T-cell (primary cell): ENCODE data around the gene CDK5RAP2. TPM values are rescaled to one million over a fixed set of nuclear protein-coding genes. Genes with fewer than 3 reads are reported as not detected.

Experiments
- ATAC-seq, 4 experiments: fragments of 200-7000 bp in 3 of 4; fragments of 150-1000 bp in 1 of 4; cut with Tn5 transposase; replicated peaks in 1 of 4; 1 replicate in 3 of 4; 2 replicates in 1 of 4; pipeline ENCODE4 v1.10.0; 2021; ENCODE audit warnings: moderate library complexity in 3 of 4, mild to moderate bottlenecking in 2 of 4, moderate number of reproducible peaks in 1 of 4
- CTCF ChIA-PET, 2 donors: fragments of 300-600 bp; sonication (Branson Sonifier 250); formaldehyde crosslinking; loops; one replicate each; lab custom pipeline; 2022; ENCODE audit warnings: antibody characterized with exemption in 2 of 2; lab: Charles Lee
- POLR2A ChIA-PET, 2 donors: fragments of 300-600 bp; sonication (Branson Sonifier 250); formaldehyde crosslinking; loops; one replicate each; lab custom pipeline; 2022; ENCODE audit warnings: antibody characterized with exemption in 2 of 2; lab: Charles Lee
- DNase-seq, 35 experiments: peaks; one replicate each; pipeline versions ENCODE4 v3.0.0 to v3.0.0-alpha.2; 2013 to 2023
- H3K27ac ChIP-seq: one replicate; pipeline ENCODE4 v1.5.1; 2013; ENCODE audit warnings: low read length
- H3K27me3 ChIP-seq, 2 experiments: replicated peaks in 1 of 2; 1 replicate in 1 of 2; 2 replicates in 1 of 2; pipeline versions ENCODE4 v1.6.1 to v1.7.0; 2013; ENCODE audit warnings: low read length in 1 of 2, mixed read lengths in 1 of 2; ENCODE audit not compliant: control insufficient read depth in 2 of 2, insufficient read depth in 2 of 2; ENCODE audit errors: extremely low read depth in 1 of 2
- H3K36me3 ChIP-seq, 2 donors: 1 replicate in 1 of 2; 2 replicates in 1 of 2; pipeline versions ENCODE4 v1.6.1 to v1.7.0; 2013; ENCODE audit warnings: low read length in 1 of 2; ENCODE audit not compliant: control insufficient read depth in 2 of 2, insufficient read depth in 1 of 2; ENCODE audit errors: extremely low read depth in 1 of 2
- H3K4me1 ChIP-seq, 2 experiments: 1 replicate in 1 of 2; 2 replicates in 1 of 2; pipeline versions ENCODE4 v1.6.1 to v1.7.0; 2013; ENCODE audit warnings: low read length in 2 of 2, mixed read lengths in 1 of 2; ENCODE audit not compliant: insufficient read depth in 2 of 2, control insufficient read depth in 1 of 2; ENCODE audit errors: extremely low read depth in 1 of 2
- H3K4me3 ChIP-seq, 2 donors: 1 replicate in 1 of 2; 2 replicates in 1 of 2; pipeline versions ENCODE4 v1.5.1 to v1.7.0; 2013; ENCODE audit warnings: mild to moderate bottlenecking in 2 of 2, low read length in 1 of 2, moderate library complexity in 1 of 2; ENCODE audit not compliant: control insufficient read depth in 1 of 2; ENCODE audit errors: extremely low read depth in 1 of 2
- H3K9me3 ChIP-seq: 2 replicates; pipeline ENCODE4 v1.7.0; 2013
- H3K27ac Mint-ChIP-seq, 2 donors: one replicate each; pipeline ENCODE4 v1.8.0; 2020 to 2021; ENCODE audit warnings: mild to moderate bottlenecking in 2 of 2, mixed read lengths in 2 of 2
- H3K27me3 Mint-ChIP-seq, 2 donors: one replicate each; pipeline ENCODE4 v1.8.0; 2021 to 2022; ENCODE audit warnings: mixed read lengths in 2 of 2
- H3K36me3 Mint-ChIP-seq: one replicate; pipeline ENCODE4 v1.8.0; 2021; ENCODE audit warnings: mixed read lengths
- H3K4me1 Mint-ChIP-seq, 3 donors: one replicate each; pipeline ENCODE4 v1.8.0; 2020 to 2022; ENCODE audit warnings: mixed read lengths in 3 of 3, mild to moderate bottlenecking in 1 of 3
- H3K4me3 Mint-ChIP-seq, 3 donors: one replicate each; pipeline ENCODE4 v1.8.0; 2020 to 2022; ENCODE audit warnings: mild to moderate bottlenecking in 3 of 3, mixed read lengths in 3 of 3, moderate library complexity in 3 of 3
- H3K9me3 Mint-ChIP-seq, 3 donors: one replicate each; pipeline ENCODE4 v1.8.0; 2020 to 2022; ENCODE audit warnings: mixed read lengths in 3 of 3
- WGBS: methylation state at CpG from one replicate; pipeline ENCODE4 v1.1.5; 2013; ENCODE audit warnings: missing lambda C conversion rate; ENCODE audit not compliant: insufficient coverage; 5-methylcytosine and 5-hydroxymethylcytosine counted together
- total RNA-seq, 35 experiments: library from RNA in 6 of 35; stranded (reverse) in 6 of 35; fragments of 120-200 nt in 1 of 35; gene quantifications; one replicate each; pipeline versions ENCODE4 v1.2.1 to v1.2.4 and lab custom pipeline; 2013 to 2026

Gene CDK5RAP2
- total RNA-seq, 5 donors from 2014 or later (not counting 1 experiment from before 2014, with no cell fraction given) = 66.3 to 79.8 (median 73.9) TPM

DNA sequence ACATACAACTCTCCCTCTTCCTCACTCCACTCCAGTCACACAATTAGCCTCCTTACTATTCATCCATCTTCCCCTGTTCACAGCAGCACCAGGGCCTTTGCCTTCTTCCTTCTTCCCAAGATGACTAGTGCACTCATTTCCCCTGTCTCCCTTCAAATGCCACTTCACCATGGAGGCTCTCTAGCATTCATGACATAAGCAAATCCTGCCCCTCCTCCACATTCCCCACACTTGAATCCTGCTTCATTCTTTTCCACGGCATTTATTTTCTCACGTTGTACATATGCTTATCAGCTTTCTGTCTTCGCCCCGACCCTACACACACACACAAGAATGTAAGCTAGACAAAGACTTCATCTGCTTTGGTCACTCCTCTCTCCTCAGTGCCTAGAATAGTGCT, 133.3 kb downstream of the CDK5RAP2 start:
- CTCF ChIA-PET = no interaction called here
- H3K27ac Mint-ChIP-seq = peak overlapping the region; percentile 34 to 45

DNA sequence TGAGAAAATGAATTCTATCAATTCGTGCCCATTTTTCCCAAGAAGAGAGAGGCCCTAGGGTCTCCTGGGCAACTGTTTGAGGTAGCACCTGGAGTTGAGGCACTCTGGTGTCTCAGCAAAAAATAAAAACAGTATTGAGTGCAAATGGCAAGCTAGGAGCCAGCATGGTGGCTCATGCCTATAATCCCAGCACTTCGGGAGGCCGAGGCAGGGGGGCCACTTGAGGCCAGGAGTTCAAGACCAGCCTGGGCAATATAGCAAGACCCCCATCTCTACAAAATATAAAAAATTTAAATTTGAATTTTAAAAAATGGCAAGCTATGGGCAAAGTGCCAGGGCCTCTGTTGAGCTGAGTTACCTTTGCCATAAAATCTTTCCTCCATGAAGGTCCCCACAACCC, 136.0 kb downstream of the CDK5RAP2 start:
- Histone ChIP-seq H3K4me3 (no peak overlapping the region), H3K27ac (no peak overlapping the region), H3K27me3 (no peaks in the 10 kb centered on the region), H3K4me1 (peaks cover 0 to 8% of the 10 kb centered on the region in 2 experiments), H3K36me3 (peaks cover 0 to 81% of the 10 kb centered on the region in 2 donors), H3K9me3 (no peaks in the 10 kb centered on the region)
- ChIA-PET CTCF (interaction anchor here in 1 of 2 donors (0.6 kb wide), 1 partner anchor 1158 kb away, joined by 4 read pairs; no protein-coding TSS in a partner anchor), POLR2A (no interaction called here)
- 100% methylated on average over 1 of the region's 3 CpGs for WGBS
- no peak for ATAC-seq
- H3K27me3 Mint-ChIP-seq = no peaks in the 10 kb centered on the region
- H3K4me3 Mint-ChIP-seq = no peak overlapping the region
- no peaks in the 10 kb centered on the region for H3K9me3 Mint-ChIP-seq
- peaks cover 63% of the 10 kb centered on the region for H3K36me3 Mint-ChIP-seq
- peaks cover 11 to 18% (median 12%) of the 10 kb centered on the region in 3 donors for H3K4me1 Mint-ChIP-seq
- no peak overlapping the region for H3K27ac Mint-ChIP-seq
- no peak for DNase-seq

More for the DNA sequence above, 133.3 kb downstream of the CDK5RAP2 start:
- ATAC-seq = no peak
- Histone ChIP-seq H3K4me1 (peaks cover 0 to 8% of the 10 kb centered on the region in 2 experiments), H3K9me3 (no peaks in the 10 kb centered on the region), H3K4me3 (no peak overlapping the region), H3K27me3 (no peaks in the 10 kb centered on the region), H3K36me3 (peaks cover 2 to 65% of the 10 kb centered on the region in 2 donors), H3K27ac (no peak overlapping the region)
- no peak overlapping the region for H3K4me3 Mint-ChIP-seq
- DNase-seq = no peak
- no peaks in the 10 kb centered on the region for H3K27me3 Mint-ChIP-seq
- H3K4me1 Mint-ChIP-seq = peaks cover 12 to 18% (median 14%) of the 10 kb centered on the region in 3 donors
- peaks cover 63% of the 10 kb centered on the region for H3K36me3 Mint-ChIP-seq
- H3K9me3 Mint-ChIP-seq = no peaks in the 10 kb centered on the region
- POLR2A ChIA-PET = no interaction called here
- WGBS = 100% methylated on average over 2 of the region's 4 CpGs

DNA sequence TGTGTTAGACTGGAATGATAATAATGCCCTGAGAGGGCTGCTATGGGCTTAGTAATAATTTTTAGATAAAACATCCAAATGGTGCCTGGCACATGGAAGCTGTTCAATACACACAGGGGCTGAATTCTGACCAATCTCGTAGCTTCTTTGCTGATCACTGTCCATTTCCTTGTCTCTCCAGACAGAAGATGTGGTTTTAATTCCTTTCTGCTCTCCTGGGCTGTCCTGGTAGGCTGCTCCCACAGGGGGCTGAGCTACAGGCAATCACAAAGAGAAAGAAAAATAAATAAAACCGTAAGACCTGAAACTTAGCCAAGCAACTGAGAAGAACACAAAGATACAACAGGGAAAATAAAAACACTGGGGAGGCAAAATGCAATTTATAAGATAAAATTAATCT, 136.5 kb downstream of the CDK5RAP2 start:
- WGBS = 100% methylated on average over 1 of the region's 2 CpGs
- Histone ChIP-seq H3K4me1 (peaks cover 0 to 8% of the 10 kb centered on the region in 2 experiments), H3K27ac (no peak overlapping the region), H3K4me3 (no peak overlapping the region), H3K36me3 (peaks cover 0 to 83% of the 10 kb centered on the region in 2 donors), H3K27me3 (no peaks in the 10 kb centered on the region), H3K9me3 (no peaks in the 10 kb centered on the region)
- ChIA-PET POLR2A (no interaction called here), CTCF (no interaction called here)
- peaks cover 6 to 18% (median 13%) of the 10 kb centered on the region in 3 donors for H3K4me1 Mint-ChIP-seq
- H3K36me3 Mint-ChIP-seq = peaks cover 63% of the 10 kb centered on the region
- no peak overlapping the region for H3K27ac Mint-ChIP-seq
- ATAC-seq (no peak), DNase-seq (no peak)
- H3K9me3 Mint-ChIP-seq = no peaks in the 10 kb centered on the region
- no peaks in the 10 kb centered on the region for H3K27me3 Mint-ChIP-seq
- H3K4me3 Mint-ChIP-seq = no peak overlapping the region

DNA sequence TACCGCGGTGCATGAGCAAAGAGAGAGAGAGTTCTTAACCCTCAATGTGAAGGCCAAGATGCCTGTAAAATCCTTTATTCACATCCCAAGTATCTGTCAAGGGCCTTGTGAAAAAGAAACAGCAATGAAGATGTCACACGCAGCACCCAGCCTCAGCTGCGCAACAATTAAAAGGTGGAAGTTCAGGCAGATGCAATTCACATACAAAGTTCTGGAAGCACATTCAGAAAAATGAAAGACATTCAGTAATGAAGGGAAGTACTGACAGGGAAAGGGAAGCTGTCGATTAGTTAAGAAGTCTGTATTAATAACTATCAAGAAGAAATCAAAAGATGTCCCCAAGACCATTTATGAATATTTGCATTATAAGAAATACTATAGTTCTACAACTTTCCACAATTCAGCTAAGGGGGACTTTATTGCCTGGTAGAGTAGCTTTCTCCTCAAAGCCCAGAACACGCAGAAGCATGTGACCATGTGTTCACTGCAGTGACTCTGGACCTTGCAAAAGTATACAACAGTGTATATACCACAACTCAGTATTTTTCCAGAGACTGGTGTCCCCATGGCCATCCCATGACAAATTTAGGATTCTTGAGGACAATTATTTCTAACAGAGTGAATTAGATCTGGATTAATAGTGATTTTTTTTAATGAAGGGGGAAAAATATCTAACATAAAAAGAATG, 137.5 kb downstream of the CDK5RAP2 start:
- Histone ChIP-seq H3K4me1 (peaks cover 0 to 8% of the 10 kb centered on the region in 2 experiments), H3K4me3 (no peak overlapping the region), H3K36me3 (peaks cover 2 to 88% of the 10 kb centered on the region in 2 donors), H3K27me3 (no peaks in the 10 kb centered on the region), H3K27ac (no peak overlapping the region), H3K9me3 (no peaks in the 10 kb centered on the region)
- H3K9me3 Mint-ChIP-seq = no peaks in the 10 kb centered on the region
- no peak for DNase-seq
- ATAC-seq = no peak
- no peak overlapping the region for H3K4me3 Mint-ChIP-seq
- peaks cover 64% of the 10 kb centered on the region for H3K36me3 Mint-ChIP-seq
- no peaks in the 10 kb centered on the region for H3K27me3 Mint-ChIP-seq
- CTCF ChIA-PET = no interaction called here
- peaks cover 0 to 18% (median 18%) of the 10 kb centered on the region in 3 donors for H3K4me1 Mint-ChIP-seq
- no peak overlapping the region for H3K27ac Mint-ChIP-seq
- POLR2A ChIA-PET = no interaction called here
- WGBS = 100% methylated on average over 2 of the region's 6 CpGs

DNA sequence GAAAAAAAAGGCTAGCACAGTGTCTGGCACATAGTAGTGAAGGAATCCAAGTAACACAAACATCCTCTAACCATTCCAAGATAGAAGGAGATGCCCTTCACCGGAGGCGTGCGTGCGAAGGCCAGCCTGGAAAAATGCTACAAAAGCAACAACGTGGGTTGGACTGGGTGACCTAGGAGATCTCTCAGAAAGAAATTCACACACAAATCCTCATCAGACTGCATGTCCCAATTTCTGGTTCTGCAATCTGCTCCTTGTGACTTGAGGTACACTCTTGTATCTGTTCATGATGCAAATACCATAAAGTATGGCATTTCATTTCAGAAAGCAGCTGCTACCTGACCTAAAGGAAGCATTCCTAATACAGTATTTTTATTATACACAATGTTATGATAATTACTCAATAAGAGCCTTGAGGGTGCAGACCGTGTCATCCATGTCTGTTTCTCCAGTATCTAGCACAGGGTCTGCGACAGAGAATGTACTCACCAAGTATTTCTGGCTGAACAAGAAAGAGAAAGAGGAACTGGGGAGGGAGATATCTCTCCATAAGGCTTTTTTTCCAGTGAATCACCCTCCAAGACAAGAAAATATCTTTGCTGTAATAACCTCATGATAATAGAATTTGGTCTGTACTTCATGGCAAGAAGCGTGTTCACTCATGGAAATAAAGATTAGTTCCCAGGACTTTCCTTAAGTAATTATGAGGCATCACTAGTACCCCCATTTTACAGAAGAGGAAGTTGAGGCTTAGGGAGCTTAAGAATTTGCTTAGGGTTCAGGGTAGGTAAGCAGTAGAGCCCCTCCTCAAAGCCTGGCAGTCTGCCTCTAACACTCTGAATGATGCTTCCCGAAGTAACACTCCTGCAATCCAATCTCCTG, 138.3 kb downstream of the CDK5RAP2 start:
- Histone ChIP-seq H3K9me3 (no peaks in the 10 kb centered on the region), H3K4me1 (peaks cover 0 to 12% of the 10 kb centered on the region in 2 experiments), H3K4me3 (no peak overlapping the region), H3K27ac (no peak overlapping the region), H3K27me3 (no peaks in the 10 kb centered on the region), H3K36me3 (peaks cover 6 to 88% of the 10 kb centered on the region in 2 donors)
- ChIA-PET CTCF (no interaction called here), POLR2A (no interaction called here)
- peaks cover 0 to 18% (median 12%) of the 10 kb centered on the region in 3 donors for H3K4me1 Mint-ChIP-seq
- H3K27me3 Mint-ChIP-seq = no peaks in the 10 kb centered on the region
- no peak for ATAC-seq
- H3K27ac Mint-ChIP-seq = peak overlapping the region in 1 of 2 donors; percentile 18
- H3K4me3 Mint-ChIP-seq = no peak overlapping the region
- H3K9me3 Mint-ChIP-seq = no peaks in the 10 kb centered on the region
- 100% methylated on average over 6 of the region's 9 CpGs for WGBS
- DNase-seq = no peak
- peaks cover 68% of the 10 kb centered on the region for H3K36me3 Mint-ChIP-seq

DNA sequence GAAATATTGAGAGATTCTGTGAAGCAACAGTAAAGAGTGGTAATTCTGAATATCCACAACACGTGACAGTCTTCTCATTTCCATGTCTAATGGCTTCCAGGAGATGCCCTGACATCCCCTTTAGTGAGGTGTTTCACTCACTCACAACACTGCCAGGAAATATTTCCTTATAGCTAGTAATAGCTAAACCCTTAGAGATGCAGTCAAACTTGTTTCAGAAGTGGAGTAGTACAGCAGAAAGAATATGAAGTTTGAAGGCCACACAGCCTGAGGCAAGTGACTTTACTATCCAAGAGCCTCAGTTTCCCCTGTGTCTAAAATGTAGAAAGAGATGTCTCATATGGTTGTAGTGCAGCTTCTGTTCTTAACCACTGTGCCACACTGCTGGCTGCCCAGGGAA, 139.2 kb downstream of the CDK5RAP2 start:
- CTCF ChIA-PET = no interaction called here
- peaks cover 0 to 5% of the 10 kb centered on the region in 2 experiments for H3K4me1 ChIP-seq
- no peaks in the 10 kb centered on the region for H3K9me3 ChIP-seq
- peaks cover 6 to 89% of the 10 kb centered on the region in 2 donors for H3K36me3 ChIP-seq
- H3K4me1 Mint-ChIP-seq = peaks cover 0 to 18% (median 8%) of the 10 kb centered on the region in 3 donors
- no CpG with 5 or more reads among the region's 1 CpG for WGBS
- no peaks in the 10 kb centered on the region for H3K27me3 Mint-ChIP-seq
- H3K4me3 Mint-ChIP-seq = no peak overlapping the region
- no peak for DNase-seq
- H3K27ac ChIP-seq = no peak overlapping the region
- no peak for ATAC-seq
- H3K27me3 ChIP-seq = no peaks in the 10 kb centered on the region
- no peaks in the 10 kb centered on the region for H3K9me3 Mint-ChIP-seq
- peaks cover 71% of the 10 kb centered on the region for H3K36me3 Mint-ChIP-seq
- H3K27ac Mint-ChIP-seq = no peak overlapping the region
- H3K4me3 ChIP-seq = no peak overlapping the region
- POLR2A ChIA-PET = no interaction called here
